OCI-LY7 (cell line): ENCODE measurements around the gene HIVEP3.

Experiments
- EZH2phosphoT487 ChIP-seq: fragments of 200-600 bp; sonication (generic); IDR thresholded peaks from 2 replicates; pipeline ENCODE4 v1.6.1; 2018; ENCODE audit warnings: low read depth, borderline replicate concordance, mild to moderate bottlenecking, mixed run types, antibody characterized with exemption, low read length, moderate library complexity, mixed read lengths
- TF ChIP-seq, protein P1 (sequence below): fragments of 200-600 bp; sonication (generic); conservative IDR thresholded peaks from 2 replicates; pipeline ENCODE4 v1.5.1; 2014; ENCODE audit warnings: mild to moderate bottlenecking, antibody characterized with exemption, low read length, moderate library complexity, mixed read lengths

DNA sequence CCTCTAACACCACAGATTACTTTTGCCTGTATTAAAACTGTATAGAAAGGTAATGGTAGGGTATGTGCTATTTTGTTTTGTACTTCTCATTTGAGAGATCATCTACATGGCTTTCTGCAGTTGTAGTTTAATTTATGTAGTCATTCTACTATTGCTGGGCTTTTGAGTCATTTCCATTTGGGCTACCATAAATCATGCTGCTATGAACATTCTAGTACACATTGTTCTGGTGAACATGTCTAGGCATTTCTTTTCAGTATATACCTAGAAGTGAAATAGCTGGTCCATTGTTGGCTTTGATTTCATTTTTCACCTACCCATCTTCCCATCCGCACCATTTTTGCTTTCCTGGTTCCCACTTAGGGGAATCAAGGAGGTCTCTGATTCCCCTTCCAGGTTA, 453.0 kb downstream of the HIVEP3 start:
- TF ChIP-seq, protein P1, sequence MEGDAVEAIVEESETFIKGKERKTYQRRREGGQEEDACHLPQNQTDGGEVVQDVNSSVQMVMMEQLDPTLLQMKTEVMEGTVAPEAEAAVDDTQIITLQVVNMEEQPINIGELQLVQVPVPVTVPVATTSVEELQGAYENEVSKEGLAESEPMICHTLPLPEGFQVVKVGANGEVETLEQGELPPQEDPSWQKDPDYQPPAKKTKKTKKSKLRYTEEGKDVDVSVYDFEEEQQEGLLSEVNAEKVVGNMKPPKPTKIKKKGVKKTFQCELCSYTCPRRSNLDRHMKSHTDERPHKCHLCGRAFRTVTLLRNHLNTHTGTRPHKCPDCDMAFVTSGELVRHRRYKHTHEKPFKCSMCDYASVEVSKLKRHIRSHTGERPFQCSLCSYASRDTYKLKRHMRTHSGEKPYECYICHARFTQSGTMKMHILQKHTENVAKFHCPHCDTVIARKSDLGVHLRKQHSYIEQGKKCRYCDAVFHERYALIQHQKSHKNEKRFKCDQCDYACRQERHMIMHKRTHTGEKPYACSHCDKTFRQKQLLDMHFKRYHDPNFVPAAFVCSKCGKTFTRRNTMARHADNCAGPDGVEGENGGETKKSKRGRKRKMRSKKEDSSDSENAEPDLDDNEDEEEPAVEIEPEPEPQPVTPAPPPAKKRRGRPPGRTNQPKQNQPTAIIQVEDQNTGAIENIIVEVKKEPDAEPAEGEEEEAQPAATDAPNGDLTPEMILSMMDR = no peak
- TF ChIP-seq EZH2phosphoT487 = no peak
